HepG2 (cell line): ENCODE results near the gene SRGAP3. TPM values are rescaled to one million over a fixed set of nuclear protein-coding genes. Genes with fewer than 3 reads are reported as not detected.
A peak's percentile ranks its signal among the peaks of the same experiment; 100 is the strongest.

ENCODE experiments used
- ATAC-seq: fragments of 200-7000 bp; cut with Tn5 transposase; 3 replicates; pipeline ENCODE4 v1.9.1; 2020; ENCODE audit warnings: mild to moderate bottlenecking, moderate library complexity
- BruUV-seq: library from RNA; stranded (reverse); fragments of 400-500 nt; replicated peaks from 2 replicates; lab custom pipeline; 2021; lab: Mats Ljungman, UMichigan
- CTCF ChIA-PET: fragments of 300-600 bp; formaldehyde crosslinking; extraction: SDS; loops from one replicate; lab custom pipeline; 2021; ENCODE audit warnings: low total read pairs, inconsistent platforms, low intra/inter-chr PET ratio; lab: Yijun Ruan, JAX
- POLR2A ChIA-PET: fragments of 350-600 bp; sonication (Branson Sonifier 250); formaldehyde crosslinking; loops from one replicate; lab custom pipeline; 2020; ENCODE audit warnings: antibody characterized with exemption, inconsistent platforms; lab: Yijun Ruan, JAX
- DNase-seq: peaks from one replicate; pipeline ENCODE4 v3.0.0-alpha.2; 2015; ENCODE audit warnings: low spot score
- FAIRE-seq: peaks from 3 replicates; lab custom pipeline; 2011; peaks lifted over from hg19 to GRCh38; lab: Jason Lieb, UNC
- H2AFZ ChIP-seq: one replicate; pipeline ENCODE4 v1.6.1; 2011; ENCODE audit warnings: low read length, inconsistent platforms
- H3K27ac ChIP-seq: fragments of 300-600 bp; 3 replicates; pipeline ENCODE4 v1.8.0; 2011; ENCODE audit warnings: mixed run types, mild to moderate bottlenecking, mixed read lengths, low read length, inconsistent platforms; ENCODE audit not compliant: insufficient read depth; ENCODE audit errors: extremely low read length
- H3K27me3 ChIP-seq, 2 experiments: fragments of 200-600 bp in 1 of 2; 2 replicates in 1 of 2; 3 replicates in 1 of 2; pipeline versions ENCODE4 v1.6.0 to v1.8.0; 2011; ENCODE audit warnings: low read length in 2 of 2, mild to moderate bottlenecking in 2 of 2, moderate library complexity in 2 of 2, inconsistent platforms in 1 of 2; ENCODE audit not compliant: insufficient read depth in 2 of 2, control insufficient read depth in 1 of 2
- H3K36me3 ChIP-seq, 2 experiments: fragments of 200-600 bp in 1 of 2; replicated peaks in 1 of 2; 2 replicates in 1 of 2; 3 replicates in 1 of 2; pipeline versions ENCODE4 v1.5.1 to v1.8.0; 2011; ENCODE audit warnings: low read length in 2 of 2, inconsistent platforms in 1 of 2; ENCODE audit not compliant: insufficient read depth in 2 of 2, control insufficient read depth in 1 of 2
- H3K4me1 ChIP-seq: 2 replicates; pipeline ENCODE4 v1.5.1; 2012; ENCODE audit warnings: low read length, inconsistent platforms; ENCODE audit not compliant: insufficient read depth
- H3K4me2 ChIP-seq: 2 replicates; pipeline ENCODE4 v1.6.0; 2011; ENCODE audit warnings: low read depth, low read length, inconsistent platforms
- H3K4me3 ChIP-seq, 3 experiments: fragments of 200-600 bp in 1 of 3; sonication (generic), shearing (Covaris generic) in 1 of 3; replicated peaks in 1 of 3; 2 replicates each; pipeline ENCODE4 v1.5.1; 2011 to 2016; ENCODE audit warnings: low read length in 3 of 3, inconsistent platforms in 2 of 3, low read depth in 2 of 3, mild to moderate bottlenecking in 2 of 3, control low read depth in 1 of 3, mixed read lengths in 1 of 3; ENCODE audit not compliant: insufficient read depth in 1 of 3
- H3K79me2 ChIP-seq: one replicate; pipeline ENCODE4 v1.6.1; 2011; ENCODE audit warnings: low read length, inconsistent platforms; ENCODE audit not compliant: insufficient read depth
- H3K9ac ChIP-seq: 2 replicates; pipeline ENCODE4 v1.6.0; 2011; ENCODE audit warnings: mild to moderate bottlenecking, low read depth, low read length, inconsistent platforms; ENCODE audit not compliant: insufficient read depth
- H3K9me3 ChIP-seq: 2 replicates; pipeline ENCODE4 v1.5.1; 2012; ENCODE audit warnings: mild to moderate bottlenecking, low read length
- H4K20me1 ChIP-seq: 2 replicates; pipeline ENCODE4 v1.6.0; 2011; ENCODE audit warnings: inconsistent platforms, mild to moderate bottlenecking, low read length, moderate library complexity; ENCODE audit not compliant: insufficient read depth
- BHLHE40 ChIP-seq: IDR thresholded peaks from 2 replicates; pipeline ENCODE4 v1.6.1; 2011; ENCODE audit warnings: low read length, improper control_type of control experiment
- ELF4 ChIP-seq: sonication (generic); formaldehyde crosslinking; IDR thresholded peaks from 2 replicates; pipeline ENCODE4 v1.5.0; 2020; ENCODE audit warnings: missing genetic modification reagents, mild to moderate bottlenecking, moderate library complexity, borderline replicate concordance
- FOSL2 ChIP-seq: sonication (generic); formaldehyde crosslinking; IDR thresholded peaks from 2 replicates; pipeline ENCODE4 v1.4.0; 2020; ENCODE audit warnings: missing genetic modification reagents
- JUND ChIP-seq: sonication (generic); formaldehyde crosslinking; IDR thresholded peaks from 2 replicates; pipeline ENCODE4 v1.8.0; 2022; ENCODE audit warnings: mild to moderate bottlenecking, missing genetic modification reagents
- MEIS1 ChIP-seq: sonication (generic); formaldehyde crosslinking; IDR thresholded peaks from 2 replicates; pipeline ENCODE4 v1.9.0; 2021; ENCODE audit warnings: mild to moderate bottlenecking, missing genetic modification reagents, moderate library complexity, borderline replicate concordance
- MEIS2 ChIP-seq: sonication (generic); formaldehyde crosslinking; IDR thresholded peaks from 2 replicates; pipeline ENCODE4 v1.9.0; 2021; ENCODE audit warnings: mild to moderate bottlenecking, missing genetic modification reagents
- MXI1 ChIP-seq: IDR thresholded peaks from 3 replicates; pipeline ENCODE4 v1.6.1; 2012; ENCODE audit warnings: low read depth, low read length, inconsistent platforms, borderline replicate concordance
- NR2F2 ChIP-seq: IDR thresholded peaks from 2 replicates; pipeline ENCODE4 v1.6.1; 2012; ENCODE audit warnings: low read depth, inconsistent platforms, borderline replicate concordance
- U2AF1 ChIP-seq: fragments of 200-400 bp; formaldehyde crosslinking; optimal IDR thresholded peaks from 2 replicates; pipeline ENCODE3; 2017; ENCODE audit warnings: mild to moderate bottlenecking, low read depth, low read length
- ZSCAN29 ChIP-seq: sonication (generic); formaldehyde crosslinking; conservative IDR thresholded peaks from 2 replicates; pipeline ENCODE4 v1.4.0; 2020; ENCODE audit warnings: mild to moderate bottlenecking, missing genetic modification reagents
- WGBS: methylation state at CpG from one replicate; pipeline ENCODE4 v1.1.6; 2017; ENCODE audit warnings: low lambda C conversion rate; 5-methylcytosine and 5-hydroxymethylcytosine counted together
- in situ Hi-C: cut with HindIII; loops from 2 replicates; pipeline ENCODE4 v1.10.0; 2017; ENCODE audit warnings: low pct_unique_long_range_greater_than_20kb; ENCODE audit not compliant: extremely low pct_ligation_motif_present
- intact Hi-C: fragments of 100-400 bp; cut with micrococcal nuclease; formaldehyde crosslinking; loops from one replicate; pipeline ENCODE4 v1.10.0; 2022; ENCODE audit not compliant: unreplicated experiment
- polyA plus RNA-seq, 8 experiments: library from polyadenylated mRNA; depleted of rRNA in 3 of 8; stranded (reverse) in 7 of 8; unstranded in 1 of 8; fragments of >200 nt; fragmentation: Illumina TruSeq in 4 of 8; extraction: Trizol in 4 of 8; gene quantifications; 2 replicates each; pipeline versions ENCODE4 v1.2.1 to v1.2.3, GENCODE V29; 2011 to 2016; ENCODE audit warnings: low read depth in 4 of 8, missing spikeins in 1 of 8, mixed read lengths in 1 of 8; ENCODE audit not compliant: insufficient read depth in 1 of 8
- total RNA-seq, 5 experiments: library from RNA; depleted of rRNA; stranded (reverse); fragments of >200 nt; fragmentation: Illumina TruSeq; extraction: Trizol; gene quantifications; 2 replicates each; pipeline ENCODE4 v1.2.3, GENCODE V29; 2016; ENCODE audit warnings: low read depth in 1 of 5
- TF ChIP-seq, protein P1 (sequence below), 2 experiments: sonication (generic) in 1 of 2; formaldehyde crosslinking in 1 of 2; IDR thresholded peaks; 2 replicates each; pipeline versions ENCODE4 v1.5.1 to v1.6.1; 2011 to 2020; ENCODE audit warnings: borderline replicate concordance in 1 of 2, low read depth in 1 of 2, low read length in 1 of 2, mild to moderate bottlenecking in 1 of 2, missing genetic modification reagents in 1 of 2, moderate library complexity in 1 of 2

SRGAP3 gene
- total and polyA plus RNA-seq, 2 of the 13 experiments (the other 11 are each of a cell fraction or from before 2014, with no cell fraction given) = 1.2 to 1.4 TPM

DNA sequence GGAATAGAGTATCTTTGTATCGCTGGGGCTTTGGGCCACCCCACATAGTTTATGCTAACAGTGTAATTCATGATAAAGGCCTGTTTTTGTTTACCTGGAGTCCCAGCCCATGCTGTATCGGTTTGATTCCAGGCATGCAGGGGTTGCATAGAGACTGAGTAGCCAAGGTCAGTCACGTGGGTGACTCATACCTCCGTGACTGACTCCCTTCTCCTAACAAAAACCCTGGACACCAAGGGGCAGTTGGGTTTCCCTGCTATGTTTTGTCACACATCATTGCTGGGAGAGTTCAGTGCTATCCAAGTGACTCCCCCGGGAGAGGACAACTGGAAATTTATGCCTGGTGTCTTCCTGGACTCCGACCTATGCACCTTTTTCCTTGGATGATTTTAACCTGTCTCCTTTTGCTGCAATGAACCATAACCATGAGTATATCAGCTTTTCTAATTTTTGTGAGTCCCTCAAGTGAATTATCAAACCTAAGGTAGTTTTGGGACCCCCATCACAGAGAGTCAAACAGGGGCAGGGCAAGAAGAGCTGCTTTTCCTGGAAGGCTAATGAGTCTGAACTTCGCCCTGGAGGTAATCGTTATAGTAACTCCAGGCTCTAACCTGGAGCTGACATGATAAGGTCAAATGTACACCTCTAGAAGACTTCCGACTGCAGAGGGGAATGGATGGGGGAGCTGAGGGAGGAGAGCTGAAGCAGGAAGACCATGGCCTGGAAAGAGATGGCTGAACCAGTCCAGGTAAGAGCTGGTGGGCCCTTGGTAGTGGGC lies 57.0 kb downstream of the SRGAP3 start:
- Histone ChIP-seq H3K4me3 (no peak overlapping the region), H3K9me3 (no peaks in the 10 kb centered on the region), H3K4me2 (0 out of 2 replicates have a peak overlapping the region, but pooled peaks have one; percentile 6), H3K36me3 (no peaks in the 10 kb centered on the region), H3K27ac (no peak overlapping the region), H3K27me3 (0 out of 5 replicates have a peak, but pooled peaks cover 0 to under 1% of the 10 kb centered on the region in 2 experiments), H2AFZ (no peak overlapping the region), H4K20me1 (no peaks in the 10 kb centered on the region), H3K79me2 (no peaks in the 10 kb centered on the region), H3K9ac (no peak overlapping the region), H3K4me1 (peaks cover 11% of the 10 kb centered on the region)
- peak; percentile 21 for DNase-seq
- FAIRE-seq = no peak
- in situ Hi-C loops = no loop called here
- intact Hi-C loops = no loop called here
- BruUV-seq = no TSS peak
- TF ChIP-seq ZSCAN29 (no peak), NR2F2 (no peak), BHLHE40 (peak; percentile 90), MXI1 (no peak), FOSL2 (CRISPR knock-in tag) (peak; percentile 78), MEIS1 (no peak), JUND (0 out of 2 replicates have a peak, but pooled peaks have one; percentile 25), ELF4 (CRISPR knock-in tag) (no peak), U2AF1 (no peak), MEIS2 (CRISPR knock-in tag) (no peak)
- TF ChIP-seq, protein P1, sequence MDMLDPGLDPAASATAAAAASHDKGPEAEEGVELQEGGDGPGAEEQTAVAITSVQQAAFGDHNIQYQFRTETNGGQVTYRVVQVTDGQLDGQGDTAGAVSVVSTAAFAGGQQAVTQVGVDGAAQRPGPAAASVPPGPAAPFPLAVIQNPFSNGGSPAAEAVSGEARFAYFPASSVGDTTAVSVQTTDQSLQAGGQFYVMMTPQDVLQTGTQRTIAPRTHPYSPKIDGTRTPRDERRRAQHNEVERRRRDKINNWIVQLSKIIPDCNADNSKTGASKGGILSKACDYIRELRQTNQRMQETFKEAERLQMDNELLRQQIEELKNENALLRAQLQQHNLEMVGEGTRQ (IDR thresholded peaks at IDR 0.05; ENCODE audit: low read depth, low read length) = peak; percentile 64
- TF ChIP-seq, protein P1 (CRISPR knock-in tag; IDR thresholded peaks at IDR 0.05; ENCODE audit: borderline replicate concordance) = no peak; the same call in 1 of the 2 replicates
- CTCF ChIA-PET = no interaction called here
- POLR2A ChIA-PET = no interaction called here
- ATAC-seq = peak; percentile 79
- 37% methylated on average over 6 of the region's 9 CpGs for whole genome bisulfite sequencing
